DND-41 (cell line): ENCODE data around the gene STXBP5.
"Not testable (repeated sequence)": the region's sequence is repeated elsewhere in the genome, so short reads cannot be mapped to it uniquely, and the experiment has no call there.

Source experiments
- ATAC-seq: fragments of 200-7000 bp; cut with Tn5 transposase; 3 replicates; pipeline ENCODE4 v1.9.1; 2021; ENCODE audit warnings: low read depth; ENCODE audit not compliant: insufficient read depth
- DNase-seq: peaks from one replicate; pipeline ENCODE4 v3.0.0-alpha.2; 2020
- H2AFZ ChIP-seq: 2 replicates; pipeline ENCODE4 v1.6.0; 2012; ENCODE audit warnings: low read depth, low read length
- H3K27ac ChIP-seq: 2 replicates; pipeline ENCODE4 v1.5.1; 2012; ENCODE audit warnings: low read length, inconsistent platforms
- H3K27me3 ChIP-seq: fragments of 200-600 bp; sonication (generic); 2 replicates; pipeline ENCODE4 v1.6.0; 2012; ENCODE audit warnings: low read length, mild to moderate bottlenecking, inconsistent platforms; ENCODE audit not compliant: insufficient read depth, poor library complexity
- H3K36me3 ChIP-seq: 2 replicates; pipeline ENCODE4 v1.5.1; 2012; ENCODE audit warnings: low read length, inconsistent platforms; ENCODE audit not compliant: insufficient read depth
- H3K4me1 ChIP-seq: 2 replicates; pipeline ENCODE4 v1.5.1; 2012; ENCODE audit warnings: mild to moderate bottlenecking, low read length; ENCODE audit not compliant: insufficient read depth
- H3K4me2 ChIP-seq: 2 replicates; pipeline ENCODE4 v1.6.0; 2012; ENCODE audit warnings: mild to moderate bottlenecking, moderate library complexity, low read length, inconsistent platforms; ENCODE audit not compliant: insufficient read depth
- H3K4me3 ChIP-seq, 2 experiments: fragments of 200-600 bp in 1 of 2; shearing (Covaris generic) in 1 of 2; 2 replicates each; pipeline ENCODE4 v1.5.1; 2012 to 2016; ENCODE audit warnings: inconsistent platforms in 2 of 2, low read length in 2 of 2, mild to moderate bottlenecking in 2 of 2, low read depth in 1 of 2, moderate library complexity in 1 of 2
- H3K79me2 ChIP-seq: 2 replicates; pipeline ENCODE4 v1.6.0; 2012; ENCODE audit warnings: low read length, inconsistent platforms; ENCODE audit not compliant: insufficient read depth
- H3K9ac ChIP-seq: 2 replicates; pipeline ENCODE4 v1.6.0; 2012; ENCODE audit warnings: low read depth, mild to moderate bottlenecking, inconsistent platforms, low read length, moderate library complexity
- H3K9me3 ChIP-seq: 2 replicates; pipeline ENCODE4 v1.5.1; 2012; ENCODE audit warnings: low read length, moderate library complexity, mild to moderate bottlenecking, inconsistent platforms; ENCODE audit not compliant: insufficient read depth, severe bottlenecking
- H4K20me1 ChIP-seq: 2 replicates; pipeline ENCODE4 v1.6.0; 2012; ENCODE audit warnings: low read length; ENCODE audit not compliant: insufficient read depth
- CTCF ChIP-seq: IDR thresholded peaks from 2 replicates; pipeline ENCODE4 v1.5.1; 2012; ENCODE audit warnings: borderline replicate concordance, low read length, moderate library complexity, mild to moderate bottlenecking; ENCODE audit not compliant: poor library complexity, severe bottlenecking; ENCODE audit errors: extremely low read depth
- EZH2 ChIP-seq: IDR thresholded peaks from 3 replicates; pipeline ENCODE4 v1.6.1; 2012; ENCODE audit warnings: borderline replicate concordance, low read depth, mild to moderate bottlenecking, moderate library complexity, low read length, inconsistent platforms; ENCODE audit not compliant: severe bottlenecking

The STXBP5 gene

GRCh38 chr6:147366290-147366689 is 162.1 kb downstream of the STXBP5 start:
- no peaks in the 10 kb centered on the region for H3K27me3 ChIP-seq
- H3K36me3 ChIP-seq: no peaks in the 10 kb centered on the region; the same call in 1 of the 2 replicates
- no peak for TF ChIP-seq EZH2
- no peak for TF ChIP-seq CTCF
- no peak overlapping the region for H2AFZ ChIP-seq
- no peaks in the 10 kb centered on the region for H3K9me3 ChIP-seq
- H4K20me1 ChIP-seq: no peaks in the 10 kb centered on the region
- no peak overlapping the region for H3K4me3 ChIP-seq
- no peaks in the 10 kb centered on the region for H3K4me1 ChIP-seq
- H3K27ac ChIP-seq: no peak overlapping the region
- H3K9ac ChIP-seq: no peak overlapping the region
- DNase-seq (no peak), ATAC-seq (no peak)
- H3K79me2 ChIP-seq: no peaks in the 10 kb centered on the region
- H3K4me2 ChIP-seq: no peak overlapping the region

DNA sequence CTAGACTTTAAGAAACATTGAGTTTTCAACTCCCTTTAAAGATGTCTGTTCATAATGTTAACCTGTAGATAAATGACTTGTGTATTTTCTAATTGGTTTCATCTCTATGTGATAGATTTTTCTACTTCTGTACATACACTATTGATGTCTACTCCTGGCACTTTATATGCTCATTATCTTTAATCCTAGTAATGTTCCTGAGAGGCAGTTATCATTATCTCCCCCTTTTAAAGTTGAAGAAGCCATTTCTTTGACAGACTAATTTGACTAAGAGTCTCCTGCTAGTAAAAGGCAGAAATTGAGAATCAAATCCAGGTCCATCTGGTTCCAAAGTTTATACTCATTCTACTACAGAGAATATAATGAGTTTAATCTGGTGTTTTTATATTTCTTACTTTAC is 167.1 kb downstream of the STXBP5 start:
- no peak for ATAC-seq
- Histone ChIP-seq H3K9ac (no peak overlapping the region), H3K9me3 (no peaks in the 10 kb centered on the region), H3K27me3 (no peaks in the 10 kb centered on the region), H3K79me2 (no peaks in the 10 kb centered on the region), H3K36me3 (no peaks in the 10 kb centered on the region), H3K4me2 (no peak overlapping the region), H3K4me1 (no peaks in the 10 kb centered on the region), H3K27ac (no peak overlapping the region), H3K4me3 (no peak overlapping the region), H2AFZ (no peak overlapping the region), H4K20me1 (no peaks in the 10 kb centered on the region)
- TF ChIP-seq EZH2 (no peak), CTCF (no peak)
- DNase-seq: no peak

- Histone ChIP-seq H4K20me1 (no peaks in the 10 kb centered on the region), H3K9ac (no peak overlapping the region), H3K27ac (no peak overlapping the region), H3K36me3 (no peaks in the 10 kb centered on the region), H3K4me2 (no peak overlapping the region), H3K4me3 (no peak overlapping the region), H3K9me3 (no peaks in the 10 kb centered on the region), H3K4me1 (no peaks in the 10 kb centered on the region), H2AFZ (no peak overlapping the region), H3K27me3 (no peaks in the 10 kb centered on the region), H3K79me2 (no peaks in the 10 kb centered on the region)
- TF ChIP-seq EZH2 (no peak), CTCF (no peak)
- no peak for ATAC-seq
- DNase-seq: no peak
Measured at GRCh38 chr6:147372806-147373205, 168.6 kb downstream of the STXBP5 start.

- no peaks in the 10 kb centered on the region for H4K20me1 ChIP-seq
- H3K27ac ChIP-seq: no peak overlapping the region
- H3K4me1 ChIP-seq: no peaks in the 10 kb centered on the region
- DNase-seq (no peak), ATAC-seq (no peak)
- no peak overlapping the region for H3K4me2 ChIP-seq
- no peak overlapping the region for H3K9ac ChIP-seq
- no peak for TF ChIP-seq CTCF
- no peak for TF ChIP-seq EZH2
- no peaks in the 10 kb centered on the region for H3K27me3 ChIP-seq
- no peaks in the 10 kb centered on the region for H3K79me2 ChIP-seq
- no peak overlapping the region for H3K4me3 ChIP-seq
- H3K9me3 ChIP-seq: no peaks in the 10 kb centered on the region
- no peak overlapping the region for H2AFZ ChIP-seq
- no peaks in the 10 kb centered on the region for H3K36me3 ChIP-seq
Measured at GRCh38 chr6:147378819-147379218, 174.6 kb downstream of the STXBP5 start.

DNA sequence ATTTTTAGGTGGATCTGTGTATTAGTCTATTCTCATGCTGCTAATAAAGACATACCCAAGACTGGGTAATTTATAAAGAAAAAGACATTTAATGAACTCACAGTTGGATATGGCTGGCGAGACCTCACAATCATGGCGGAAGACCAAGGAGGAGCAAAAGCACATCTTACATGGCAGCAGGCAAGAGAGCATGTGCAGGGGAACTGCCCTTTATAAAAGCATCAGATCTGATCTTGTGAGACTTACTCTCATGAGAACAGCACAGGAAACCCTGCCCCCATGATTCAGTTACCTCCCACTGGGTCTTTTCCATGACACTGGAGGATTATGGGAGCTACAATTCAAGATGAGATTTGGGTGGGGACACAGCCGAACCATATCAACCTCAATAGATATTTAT is 176.6 kb downstream of the STXBP5 start:
- not testable (repeated sequence) for H3K4me1 ChIP-seq, H3K27ac ChIP-seq, ATAC-seq, H3K9ac ChIP-seq, DNase-seq, H3K4me2 ChIP-seq, H4K20me1 ChIP-seq, H3K9me3 ChIP-seq, H3K4me3 ChIP-seq, H3K36me3 ChIP-seq, H3K79me2 ChIP-seq, H2AFZ ChIP-seq, H3K27me3 ChIP-seq
